ENCODE results near the gene SLC25A14.
A peak's percentile ranks its signal among the peaks of the same experiment; 100 is the strongest.
"Not testable (repeated sequence)": the region's sequence is repeated elsewhere in the genome, so short reads cannot be mapped to it uniquely, and the experiment has no call there.

Gene SLC25A14

DNA sequence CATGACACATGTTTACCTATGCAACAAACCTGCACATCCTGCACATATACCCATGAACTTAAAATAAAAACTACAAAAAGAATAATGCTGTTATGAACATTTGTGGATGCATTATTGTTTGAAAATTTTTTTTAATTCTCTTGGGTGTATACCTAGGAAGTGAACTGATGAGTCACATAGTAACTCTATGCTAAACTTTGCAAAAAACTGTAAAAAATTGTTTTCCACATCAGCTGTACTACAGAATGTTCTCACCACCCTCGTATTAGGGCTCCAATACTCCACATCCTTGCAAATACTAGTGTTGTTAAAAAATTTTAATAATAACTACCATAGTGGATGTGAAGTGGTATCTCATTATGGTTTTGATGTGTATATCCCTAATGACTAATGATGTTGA, 37.7 kb upstream of the SLC25A14 start:
- no peak overlapping the region for H3K27ac ChIP-seq
- TF ChIP-seq, protein P1, sequence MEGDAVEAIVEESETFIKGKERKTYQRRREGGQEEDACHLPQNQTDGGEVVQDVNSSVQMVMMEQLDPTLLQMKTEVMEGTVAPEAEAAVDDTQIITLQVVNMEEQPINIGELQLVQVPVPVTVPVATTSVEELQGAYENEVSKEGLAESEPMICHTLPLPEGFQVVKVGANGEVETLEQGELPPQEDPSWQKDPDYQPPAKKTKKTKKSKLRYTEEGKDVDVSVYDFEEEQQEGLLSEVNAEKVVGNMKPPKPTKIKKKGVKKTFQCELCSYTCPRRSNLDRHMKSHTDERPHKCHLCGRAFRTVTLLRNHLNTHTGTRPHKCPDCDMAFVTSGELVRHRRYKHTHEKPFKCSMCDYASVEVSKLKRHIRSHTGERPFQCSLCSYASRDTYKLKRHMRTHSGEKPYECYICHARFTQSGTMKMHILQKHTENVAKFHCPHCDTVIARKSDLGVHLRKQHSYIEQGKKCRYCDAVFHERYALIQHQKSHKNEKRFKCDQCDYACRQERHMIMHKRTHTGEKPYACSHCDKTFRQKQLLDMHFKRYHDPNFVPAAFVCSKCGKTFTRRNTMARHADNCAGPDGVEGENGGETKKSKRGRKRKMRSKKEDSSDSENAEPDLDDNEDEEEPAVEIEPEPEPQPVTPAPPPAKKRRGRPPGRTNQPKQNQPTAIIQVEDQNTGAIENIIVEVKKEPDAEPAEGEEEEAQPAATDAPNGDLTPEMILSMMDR (conservative IDR thresholded peaks at IDR 0.05): no peak

DNA sequence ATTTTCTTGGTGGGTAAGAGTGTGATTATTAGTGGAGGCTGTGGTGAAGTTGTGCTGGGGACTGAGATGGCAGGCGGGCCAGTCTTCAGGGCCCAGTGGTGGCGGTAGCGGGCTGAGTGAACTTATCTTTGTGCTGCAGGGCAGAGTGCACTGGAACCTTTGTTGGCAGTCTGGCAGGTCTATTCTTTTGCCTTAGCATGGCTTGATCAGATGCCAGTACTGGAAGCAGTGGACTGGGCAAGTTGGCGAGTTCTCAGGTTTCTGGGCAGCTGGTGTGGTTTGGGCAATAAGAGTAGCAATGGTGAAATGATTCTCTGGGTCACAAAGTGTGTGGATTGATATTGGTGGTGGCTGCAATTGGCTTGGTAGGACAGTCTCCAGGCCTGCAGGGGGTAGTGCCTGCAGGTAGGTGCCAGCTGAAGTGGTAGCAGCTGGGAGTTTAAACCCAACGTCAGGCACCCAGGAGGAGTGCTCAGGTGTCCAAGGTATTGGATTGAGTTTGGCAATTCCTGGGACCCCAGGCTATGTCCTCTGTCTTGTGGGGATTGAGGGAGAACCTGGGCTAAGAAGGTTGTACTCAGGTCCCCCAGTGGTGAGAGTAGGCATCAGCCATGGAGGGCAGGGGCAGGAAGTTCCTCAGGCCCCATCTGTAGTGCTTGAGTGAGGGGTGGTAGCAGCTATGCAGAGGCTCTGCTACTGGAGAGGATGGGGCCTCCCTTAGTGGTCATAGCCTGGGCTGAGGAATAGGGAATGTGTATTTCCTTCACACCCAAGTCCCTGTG, 34.9 kb upstream of the SLC25A14 start:
- TF ChIP-seq, protein P1 (conservative IDR thresholded peaks at IDR 0.05): no peak
- H3K27ac ChIP-seq: no peak overlapping the region

DNA sequence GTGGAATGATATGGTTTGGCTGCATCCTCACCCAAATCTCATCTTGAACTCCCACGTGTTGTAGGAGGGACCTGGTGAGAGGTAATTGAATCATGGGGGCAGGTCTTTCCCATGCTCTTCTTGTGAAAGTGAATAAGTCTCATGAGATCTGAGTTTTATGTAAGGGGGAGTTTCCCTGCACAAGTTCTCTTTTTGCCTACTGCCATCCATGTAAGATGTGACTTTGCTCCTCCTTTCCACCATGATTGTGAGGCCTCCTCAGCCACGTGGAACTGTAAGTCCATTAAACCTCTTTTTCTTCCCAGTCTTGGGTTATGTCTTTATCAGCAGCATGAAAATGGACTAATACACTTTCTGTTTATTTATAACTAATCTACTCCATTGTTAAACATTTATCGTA, 19.8 kb upstream of the SLC25A14 start:
- H3K27ac ChIP-seq: not testable (repeated sequence)

DNA sequence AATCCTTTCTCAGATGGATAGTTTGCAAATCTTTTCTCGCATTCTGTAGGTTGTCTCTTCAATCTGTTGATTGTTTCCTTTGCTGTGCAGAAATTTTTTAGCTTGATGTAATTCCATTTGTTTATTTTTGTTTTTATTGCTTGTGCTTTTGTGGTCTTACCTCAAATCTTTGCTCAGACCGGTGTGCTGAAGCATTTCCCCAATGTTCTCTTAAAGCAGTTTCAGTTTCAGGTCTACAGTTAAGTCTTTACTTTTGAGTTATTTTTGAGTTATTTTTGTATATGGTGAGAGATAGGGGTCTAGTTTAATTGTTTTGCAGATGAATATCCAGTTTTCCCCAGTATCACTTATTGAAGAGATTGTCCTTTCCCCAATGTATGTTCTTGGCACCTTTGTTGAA, 18.2 kb upstream of the SLC25A14 start:
- TF ChIP-seq, protein P1 (conservative IDR thresholded peaks at IDR 0.05): no peak

DNA sequence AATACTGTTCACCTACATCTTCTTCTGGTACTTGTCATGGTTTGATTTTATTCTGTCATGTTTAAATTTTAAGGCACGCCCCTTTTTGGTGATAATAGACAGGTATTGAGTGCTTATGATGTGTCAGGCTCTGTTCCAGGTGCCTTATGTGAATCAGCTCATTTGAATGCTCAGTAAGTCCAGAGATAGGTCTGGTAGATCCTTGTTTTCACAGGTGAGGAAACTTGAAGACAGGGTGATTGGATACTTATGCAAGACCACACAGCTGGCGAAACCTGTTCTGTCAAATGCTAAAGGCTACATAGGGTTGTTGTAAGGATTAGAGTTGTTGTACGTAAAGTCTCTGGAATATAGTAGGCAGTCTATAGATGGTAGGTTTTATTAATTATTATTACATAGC, 9.6 kb upstream of the SLC25A14 start:
- no peak overlapping the region for H3K27ac ChIP-seq
- TF ChIP-seq, protein P1 (conservative IDR thresholded peaks at IDR 0.05): no peak

More for the DNA sequence above, 18.2 kb upstream of the SLC25A14 start:
- H3K27ac ChIP-seq: no peak overlapping the region

DNA sequence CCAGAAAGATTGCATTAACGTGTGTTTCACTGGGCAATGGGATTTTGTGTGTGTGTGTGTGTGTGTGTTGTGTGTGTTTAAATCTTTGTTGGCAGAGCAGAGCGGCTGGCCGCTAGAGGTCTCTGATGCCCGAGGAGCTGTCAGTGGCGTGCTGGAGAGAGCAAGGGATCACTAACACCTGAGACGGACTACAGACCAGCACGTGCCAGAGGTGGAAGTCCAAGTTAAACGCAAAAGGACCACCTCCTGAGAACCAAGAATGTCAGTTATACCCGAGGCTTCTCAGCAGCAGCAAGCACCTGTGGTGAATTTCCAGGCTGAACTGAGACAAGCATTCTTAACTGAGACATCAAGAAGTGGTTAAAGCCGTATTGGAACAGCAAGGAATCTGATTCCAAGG, 9.0 kb upstream of the SLC25A14 start:
- TF ChIP-seq, protein P1 (conservative IDR thresholded peaks at IDR 0.05): peak; percentile 83

DNA sequence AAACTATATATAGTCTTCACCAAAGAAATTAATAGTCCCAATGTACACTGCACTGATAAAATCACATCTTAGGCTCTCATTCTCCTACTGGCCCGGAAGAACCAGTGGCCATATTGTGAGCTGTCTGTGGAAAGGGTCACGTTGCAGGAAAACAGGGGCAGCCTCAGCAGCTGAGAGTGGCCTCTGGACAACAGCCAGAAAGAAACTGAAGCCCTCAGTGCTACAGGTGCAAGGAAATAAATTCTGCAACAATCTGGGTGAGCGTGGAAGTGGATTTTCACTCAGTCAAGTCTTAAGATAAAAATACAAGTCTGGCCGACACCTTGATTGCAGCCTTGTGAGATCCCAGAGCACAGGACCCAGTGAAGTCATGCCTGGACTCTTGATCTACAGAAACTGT, 3.2 kb upstream of the SLC25A14 start:
- TF ChIP-seq, protein P1 (conservative IDR thresholded peaks at IDR 0.05): no peak
- H3K27ac ChIP-seq: no peak overlapping the region

More for the DNA sequence above, 9.0 kb upstream of the SLC25A14 start:
- H3K27ac ChIP-seq: no peak overlapping the region

DNA sequence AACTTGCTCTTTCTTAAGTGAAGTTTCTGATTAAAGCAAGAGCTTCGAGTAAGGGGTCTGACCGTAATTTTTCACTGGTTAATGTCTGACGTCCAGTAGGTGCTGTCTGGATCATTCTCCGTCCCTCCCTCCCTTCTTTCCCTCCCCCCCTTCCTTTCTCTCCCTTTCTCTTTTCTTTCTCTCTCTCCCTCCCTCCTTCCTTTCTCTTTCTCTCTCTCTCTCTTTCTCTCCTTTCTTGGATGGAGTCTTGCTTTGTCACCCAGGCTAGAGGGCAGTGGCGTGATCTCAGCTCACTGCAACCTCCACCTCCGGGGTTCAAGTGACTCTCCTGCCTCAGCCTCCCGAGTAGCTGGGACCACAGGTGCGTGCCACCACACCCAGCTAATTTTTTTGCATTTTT, 850 bp upstream of the SLC25A14 start:
- H3K27ac ChIP-seq: peak overlapping the region; percentile 59; the same call in 1 of the 2 replicates
